Neuronal stem cell (in vitro differentiated cells): ENCODE data around the gene TNS3.

ENCODE experiments used
- DNase-seq: peaks from one replicate; pipeline ENCODE4 v3.0.0-alpha.2; 2013; ENCODE audit warnings: low spot score
- H2AFZ ChIP-seq: one replicate; pipeline ENCODE4 v1.6.1; 2013; ENCODE audit warnings: mild to moderate bottlenecking, low read length, inconsistent platforms
- H2AK5ac ChIP-seq: 2 replicates; pipeline ENCODE4 v1.6.1; 2013; ENCODE audit warnings: low read depth, mild to moderate bottlenecking, inconsistent platforms, low read length, moderate library complexity, mixed read lengths
- H2BK120ac ChIP-seq: 2 replicates; pipeline ENCODE4 v1.6.1; 2013; ENCODE audit warnings: low read depth, mild to moderate bottlenecking, inconsistent platforms, low read length, moderate library complexity, mixed read lengths
- H2BK12ac ChIP-seq: one replicate; pipeline ENCODE4 v1.6.1; 2013; ENCODE audit warnings: low read length, inconsistent platforms
- H2BK15ac ChIP-seq: 2 replicates; pipeline ENCODE4 v1.6.1; 2013; ENCODE audit warnings: mild to moderate bottlenecking, low read length, inconsistent platforms, mixed read lengths
- H2BK5ac ChIP-seq: one replicate; pipeline ENCODE4 v1.6.1; 2013; ENCODE audit warnings: inconsistent platforms, mild to moderate bottlenecking, low read length, moderate library complexity
- H3K14ac ChIP-seq: one replicate; pipeline ENCODE4 v1.6.1; 2013; ENCODE audit warnings: low read length, inconsistent platforms
- H3K18ac ChIP-seq: 2 replicates; pipeline ENCODE4 v1.6.1; 2013; ENCODE audit warnings: low read length, inconsistent platforms
- H3K23ac ChIP-seq: 2 replicates; pipeline ENCODE4 v1.6.1; 2013; ENCODE audit warnings: low read depth, mild to moderate bottlenecking, mixed read lengths, low read length, inconsistent platforms; ENCODE audit not compliant: poor library complexity
- H3K27ac ChIP-seq: replicated peaks from 3 replicates; pipeline ENCODE4 v1.5.1; 2013; ENCODE audit warnings: low read length, inconsistent platforms
- H3K27me3 ChIP-seq, 3 experiments: 2 replicates each; pipeline ENCODE4 v1.6.1; 2013; ENCODE audit warnings: low read length in 3 of 3, mild to moderate bottlenecking in 2 of 3, inconsistent platforms in 1 of 3, low read depth in 1 of 3, mixed read lengths in 1 of 3, moderate library complexity in 1 of 3; ENCODE audit not compliant: control insufficient read depth in 3 of 3, insufficient read depth in 3 of 3
- H3K36me3 ChIP-seq, 2 donors: replicated peaks in 1 of 2; 2 replicates each; pipeline ENCODE4 v1.6.1; 2013; ENCODE audit warnings: low read length in 2 of 2; ENCODE audit not compliant: control insufficient read depth in 2 of 2, insufficient read depth in 2 of 2
- H3K4ac ChIP-seq: 2 replicates; pipeline ENCODE4 v1.6.1; 2013; ENCODE audit warnings: inconsistent platforms, mild to moderate bottlenecking, low read length, moderate library complexity
- H3K4me1 ChIP-seq, 2 donors: 1 replicate in 1 of 2; 2 replicates in 1 of 2; pipeline ENCODE4 v1.6.1; 2013; ENCODE audit warnings: low read length in 2 of 2, low read depth in 1 of 2; ENCODE audit not compliant: control insufficient read depth in 2 of 2, insufficient read depth in 1 of 2
- H3K4me2 ChIP-seq: one replicate; pipeline ENCODE4 v1.6.1; 2013; ENCODE audit warnings: mild to moderate bottlenecking, low read length, inconsistent platforms; ENCODE audit not compliant: insufficient read depth, poor library complexity, severe bottlenecking
- H3K4me3 ChIP-seq, 2 donors: 2 replicates each; pipeline ENCODE4 v1.5.1; 2013; ENCODE audit warnings: low read length in 2 of 2, mild to moderate bottlenecking in 2 of 2, inconsistent platforms in 1 of 2, moderate library complexity in 1 of 2
- H3K79me1 ChIP-seq: one replicate; pipeline ENCODE4 v1.6.1; 2013; ENCODE audit warnings: low read depth, mild to moderate bottlenecking, inconsistent platforms, low read length, moderate library complexity
- H3K9ac ChIP-seq: one replicate; pipeline ENCODE4 v1.6.1; 2013; ENCODE audit warnings: mild to moderate bottlenecking, low read depth, low read length, inconsistent platforms; ENCODE audit not compliant: poor library complexity
- H3K9me3 ChIP-seq, 2 donors: replicated peaks in 1 of 2; 2 replicates each; pipeline versions ENCODE3 to v1.6.1; 2013; ENCODE audit warnings: low read length in 2 of 2, mild to moderate bottlenecking in 2 of 2, inconsistent platforms in 1 of 2, low read depth in 1 of 2, mixed read lengths in 1 of 2, moderate library complexity in 1 of 2; ENCODE audit not compliant: control insufficient read depth in 2 of 2, insufficient read depth in 1 of 2
- H4K8ac ChIP-seq: one replicate; pipeline ENCODE4 v1.6.1; 2013; ENCODE audit warnings: low read depth, mild to moderate bottlenecking, inconsistent platforms, low read length, moderate library complexity
- H4K91ac ChIP-seq: one replicate; pipeline ENCODE4 v1.6.1; 2013; ENCODE audit warnings: low read length, low read depth, mild to moderate bottlenecking, inconsistent platforms; ENCODE audit not compliant: poor library complexity
- WGBS, 2 donors: extraction: QIAGEN DNeasy Blood & Tissue Kit; methylation state at CpG; one replicate each; pipeline ENCODE4 v1.1.7; 2013; ENCODE audit warnings: missing lambda C conversion rate in 2 of 2, mixed read lengths in 1 of 2; ENCODE audit not compliant: insufficient read length in 2 of 2, insufficient replicate concordance in 1 of 2; ENCODE audit errors: extremely low coverage in 2 of 2; 5-methylcytosine and 5-hydroxymethylcytosine counted together

TNS3 gene

GRCh38 chr7:47390914-47391313 lies 191.0 kb downstream of the TNS3 start:
- Histone ChIP-seq H3K9me3 (no peaks in the 10 kb centered on the region), H4K8ac (no peak overlapping the region), H3K23ac (no peak overlapping the region), H2BK5ac (no peak overlapping the region), H2BK120ac (no peak overlapping the region), H3K9ac (no peak overlapping the region), H3K14ac (no peak overlapping the region), H4K91ac (no peak overlapping the region), H3K4ac (no peak overlapping the region), H2BK12ac (no peak overlapping the region), H3K79me1 (peaks cover 9% of the 10 kb centered on the region), H3K18ac (no peak overlapping the region), H2BK15ac (no peak overlapping the region), H3K27me3 (no peaks in the 10 kb centered on the region), H2AK5ac (no peak overlapping the region), H3K4me1 (no peaks in the 10 kb centered on the region), H3K27ac (no peak overlapping the region), H2AFZ (no peak overlapping the region), H3K36me3 (peaks cover 4 to 43% of the 10 kb centered on the region in 2 donors), H3K4me2 (no peak overlapping the region), H3K4me3 (no peak overlapping the region)
- no CpG with 5 or more reads among the region's 8 CpGs for WGBS, 2 donors
- DNase-seq: no peak

DNA sequence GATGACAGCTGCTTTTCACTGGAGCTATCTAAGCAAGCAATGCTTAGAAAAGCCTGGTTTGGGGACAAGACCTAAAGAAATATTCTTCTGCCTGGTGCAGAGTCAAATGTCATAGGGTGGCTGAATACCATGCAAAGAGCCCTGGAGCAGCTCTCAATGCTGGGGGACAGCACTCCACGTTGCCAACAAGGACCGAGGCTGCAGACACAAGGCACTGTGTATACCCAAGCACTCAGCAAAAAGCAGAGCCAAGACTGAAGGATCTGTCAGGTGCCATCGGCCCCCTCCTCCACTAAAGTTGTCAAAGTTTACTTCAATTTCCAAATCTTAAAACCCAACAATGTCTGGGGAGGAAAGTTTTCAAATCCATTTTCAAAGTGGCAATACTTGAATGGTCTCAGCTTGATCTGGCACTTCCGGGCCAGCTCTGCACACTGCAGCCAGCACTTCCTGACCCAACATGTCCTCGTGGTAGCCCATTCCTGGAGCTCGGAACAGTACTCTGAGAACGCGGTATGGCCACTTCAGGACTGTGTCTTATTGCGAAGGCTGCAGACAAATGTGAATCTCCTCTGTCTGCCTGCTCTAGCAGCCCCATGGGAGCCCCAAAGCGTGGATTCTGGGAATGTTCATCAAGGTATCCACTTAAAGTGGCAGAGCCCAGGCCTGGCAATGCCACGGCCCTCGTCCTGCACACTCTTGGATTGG lies 191.8 kb downstream of the TNS3 start:
- H4K8ac ChIP-seq: no peak overlapping the region
- no peak overlapping the region for H3K4ac ChIP-seq
- no peak overlapping the region for H2AFZ ChIP-seq
- H4K91ac ChIP-seq: no peak overlapping the region
- H2BK120ac ChIP-seq: no peak overlapping the region
- H3K79me1 ChIP-seq: peaks cover 9% of the 10 kb centered on the region
- no peaks in the 10 kb centered on the region for H3K27me3 ChIP-seq
- no peaks in the 10 kb centered on the region for H3K9me3 ChIP-seq
- no peak overlapping the region for H3K14ac ChIP-seq
- no peak overlapping the region for H3K9ac ChIP-seq
- H3K4me2 ChIP-seq: no peak overlapping the region
- H3K4me1 ChIP-seq: peaks cover 0 to under 1% of the 10 kb centered on the region in 2 donors
- H3K18ac ChIP-seq: no peak overlapping the region
- no peak for DNase-seq
- no peak overlapping the region for H3K27ac ChIP-seq
- H3K23ac ChIP-seq: no peak overlapping the region
- no peak overlapping the region for H3K4me3 ChIP-seq
- no peak overlapping the region for H2BK15ac ChIP-seq
- no peak overlapping the region for H2BK12ac ChIP-seq
- peaks cover 0 to 44% of the 10 kb centered on the region in 2 donors for H3K36me3 ChIP-seq
- H2BK5ac ChIP-seq: no peak overlapping the region
- WGBS, 2 donors: no CpG with 5 or more reads among the region's 12 CpGs
- no peak overlapping the region for H2AK5ac ChIP-seq

DNA sequence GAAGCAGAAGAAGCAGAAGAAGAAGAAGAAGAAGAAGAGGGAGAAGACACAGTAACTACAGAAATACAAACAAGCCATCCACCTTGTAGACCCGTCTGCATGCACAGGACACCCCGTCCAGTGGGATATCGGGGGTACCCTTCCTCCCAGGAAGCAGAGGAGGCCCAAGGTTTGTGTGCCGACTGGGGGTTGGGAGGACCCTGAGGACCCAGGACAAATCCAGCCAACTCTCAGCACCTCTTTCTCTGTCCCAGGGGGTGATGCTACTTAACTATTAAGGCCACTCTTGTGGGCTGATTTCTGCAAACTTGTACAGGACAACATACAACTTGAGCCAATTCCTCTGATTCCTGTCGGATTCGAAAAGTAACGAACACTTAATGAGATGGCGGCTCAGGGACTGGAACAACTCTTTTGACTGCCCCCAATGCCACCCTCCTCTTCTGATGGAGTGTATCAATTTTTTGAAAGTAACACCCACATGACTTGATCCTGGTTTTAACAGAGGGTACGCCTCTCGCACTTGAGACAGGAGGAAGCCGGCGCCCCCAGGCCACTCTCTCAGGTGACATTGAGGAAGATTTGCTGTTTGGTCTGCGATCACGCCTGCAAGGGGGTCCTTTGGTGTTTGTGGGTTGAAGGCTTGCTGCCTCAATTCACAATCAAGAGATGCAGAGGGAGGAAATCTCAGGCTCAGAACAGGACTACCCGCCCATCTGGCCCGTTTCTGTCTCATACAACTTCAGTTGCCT lies 192.6 kb downstream of the TNS3 start:
- Histone ChIP-seq H3K79me1 (peaks cover 7% of the 10 kb centered on the region), H2BK120ac (no peak overlapping the region), H3K27ac (no peak overlapping the region), H3K36me3 (peaks cover 0 to 41% of the 10 kb centered on the region in 2 donors), H3K23ac (no peak overlapping the region), H3K4ac (no peak overlapping the region), H2BK15ac (no peak overlapping the region), H3K18ac (no peak overlapping the region), H2BK5ac (no peak overlapping the region), H3K4me1 (peaks cover 2% of the 10 kb centered on the region in 2 donors), H3K14ac (no peak overlapping the region), H4K8ac (no peak overlapping the region), H3K9ac (no peak overlapping the region), H3K9me3 (no peaks in the 10 kb centered on the region), H3K4me2 (no peak overlapping the region), H2AFZ (no peak overlapping the region), H2BK12ac (no peak overlapping the region), H4K91ac (no peak overlapping the region), H3K4me3 (no peak overlapping the region), H2AK5ac (no peak overlapping the region), H3K27me3 (no peaks in the 10 kb centered on the region)
- DNase-seq: no peak
- WGBS, 2 donors: no CpG with 5 or more reads among the region's 16 CpGs

DNA sequence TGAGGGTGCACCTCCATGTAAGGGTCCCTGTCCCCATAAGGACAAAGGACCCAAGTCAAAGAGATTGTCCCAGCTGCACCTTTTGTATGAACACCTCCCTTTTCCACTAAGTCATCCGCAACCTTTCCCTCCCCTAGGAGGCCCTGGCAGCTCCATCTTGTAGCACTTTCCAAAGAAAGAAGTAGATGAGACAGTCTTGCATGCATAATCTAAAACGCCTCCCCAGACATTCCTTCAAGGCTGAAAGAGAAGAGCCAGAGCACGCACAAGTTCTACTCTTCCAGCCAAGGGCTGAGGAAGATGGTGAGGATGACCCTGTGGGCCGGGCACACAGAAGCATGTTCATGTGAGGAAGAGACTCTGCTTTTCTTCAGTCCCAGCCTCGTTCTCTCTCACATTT lies 194.4 kb downstream of the TNS3 start:
- no peak overlapping the region for H2BK12ac ChIP-seq
- no peak overlapping the region for H4K8ac ChIP-seq
- no peak overlapping the region for H3K14ac ChIP-seq
- H2AFZ ChIP-seq: no peak overlapping the region
- no peak overlapping the region for H2BK15ac ChIP-seq
- peaks cover 0 to 31% of the 10 kb centered on the region in 2 donors for H3K36me3 ChIP-seq
- no peaks in the 10 kb centered on the region for H3K9me3 ChIP-seq
- no peak overlapping the region for H3K18ac ChIP-seq
- no peak overlapping the region for H3K4me3 ChIP-seq
- no peak overlapping the region for H2BK120ac ChIP-seq
- no peak overlapping the region for H3K4me2 ChIP-seq
- no peak overlapping the region for H3K27ac ChIP-seq
- no peak overlapping the region for H3K23ac ChIP-seq
- no peak overlapping the region for H4K91ac ChIP-seq
- H3K79me1 ChIP-seq: peaks cover 4% of the 10 kb centered on the region
- H2AK5ac ChIP-seq: no peak overlapping the region
- H3K4me1 ChIP-seq: peaks cover 10 to 15% of the 10 kb centered on the region in 2 donors
- no peak overlapping the region for H3K9ac ChIP-seq
- no peak for DNase-seq
- WGBS, 2 donors: no CpG with 5 or more reads among the region's 5 CpGs
- H3K27me3 ChIP-seq: no peaks in the 10 kb centered on the region
- no peak overlapping the region for H2BK5ac ChIP-seq
- H3K4ac ChIP-seq: no peak overlapping the region
